Erythroblast (primary cell): Measurements from ENCODE around the gene AREG.

Experiments
- GATA1 ChIP-seq: IDR thresholded peaks from 2 replicates; pipeline ENCODE4 v1.6.1; 2011; ENCODE audit warnings: low read depth, mild to moderate bottlenecking, control low read depth, low read length, moderate library complexity
- POLR2A ChIP-seq: IDR thresholded peaks from 2 replicates; pipeline ENCODE4 v1.6.1; 2011; ENCODE audit warnings: mild to moderate bottlenecking, low read length

- TF ChIP-seq POLR2A = no peak
- no peak for TF ChIP-seq GATA1
These were observed 6.3 kb downstream of the AREG start for GRCh38 chr4:74451214-74451661.
